HepG2 (cell line): Measurements from ENCODE around the gene GRB7. TPM values are rescaled to one million over a fixed set of nuclear protein-coding genes. Genes with fewer than 3 reads are reported as not detected.

Experiments
- ARNT2 ChIP-seq: sonication (generic); formaldehyde crosslinking; IDR thresholded peaks from 2 replicates; pipeline ENCODE4 v1.8.0; 2022; ENCODE audit warnings: mild to moderate bottlenecking, low read depth, missing genetic modification reagents, moderate library complexity
- CBX1 ChIP-seq: IDR thresholded peaks from one replicate; pipeline ENCODE4 v1.6.1; 2016; ENCODE audit warnings: antibody characterized with exemption, low read depth
- CENPT ChIP-seq: sonication (generic); formaldehyde crosslinking; IDR thresholded peaks from 2 replicates; pipeline ENCODE4 v1.8.0; 2022; ENCODE audit warnings: low read depth, mild to moderate bottlenecking, moderate library complexity, missing genetic modification reagents
- ETV6 ChIP-seq: sonication (generic); formaldehyde crosslinking; conservative IDR thresholded peaks from 2 replicates; pipeline ENCODE4 v1.4.0; 2020; ENCODE audit warnings: missing genetic modification reagents
- GTF3A ChIP-seq: sonication (generic); formaldehyde crosslinking; conservative IDR thresholded peaks from 2 replicates; pipeline ENCODE4 v1.4.0; 2020; ENCODE audit warnings: mild to moderate bottlenecking, missing genetic modification reagents
- JARID2 ChIP-seq: sonication (generic); formaldehyde crosslinking; IDR thresholded peaks from 2 replicates; pipeline ENCODE4 v1.8.1; 2023; ENCODE audit warnings: missing genetic modification reagents, inconsistent platforms; ENCODE audit not compliant: insufficient replicate concordance
- JUND ChIP-seq: sonication (generic); formaldehyde crosslinking; IDR thresholded peaks from 2 replicates; pipeline ENCODE4 v1.8.0; 2022; ENCODE audit warnings: mild to moderate bottlenecking, missing genetic modification reagents
- NCOA1 ChIP-seq: sonication (generic); formaldehyde crosslinking; IDR thresholded peaks from 2 replicates; pipeline ENCODE4 v1.9.0; 2021; ENCODE audit warnings: missing genetic modification reagents
- SNAI1 ChIP-seq: sonication (generic); formaldehyde crosslinking; IDR thresholded peaks from 2 replicates; pipeline ENCODE4 v1.5.0; 2020; ENCODE audit warnings: mild to moderate bottlenecking, missing genetic modification reagents, borderline replicate concordance
- SOX6 ChIP-seq, 2 experiments: fragments of 450-650 bp in 1 of 2; sonication (generic) in 1 of 2; formaldehyde crosslinking in 1 of 2; IDR thresholded peaks; 2 replicates each; pipeline versions ENCODE4 v1.4.0 to v1.6.1; 2017 to 2020; ENCODE audit warnings: antibody characterized with exemption in 1 of 2, mild to moderate bottlenecking in 1 of 2, missing genetic modification reagents in 1 of 2
- ZBTB3 ChIP-seq: sonication (generic); formaldehyde crosslinking; IDR thresholded peaks from 2 replicates; pipeline ENCODE4 v1.4.0; 2020; ENCODE audit warnings: low read depth, mild to moderate bottlenecking, moderate library complexity, missing genetic modification reagents, borderline replicate concordance
- ZNF136 ChIP-seq: sonication (generic); formaldehyde crosslinking; IDR thresholded peaks from 2 replicates; pipeline ENCODE4 v1.8.1; 2022; ENCODE audit warnings: low read depth, mild to moderate bottlenecking, moderate library complexity, missing genetic modification reagents
- ZNF430 ChIP-seq: sonication (generic); formaldehyde crosslinking; IDR thresholded peaks from 2 replicates; pipeline ENCODE4 v1.9.0; 2021; ENCODE audit warnings: mild to moderate bottlenecking, missing genetic modification reagents
- ZNF496 ChIP-seq: sonication (generic); formaldehyde crosslinking; IDR thresholded peaks from 2 replicates; pipeline ENCODE4 v1.8.1; 2023; ENCODE audit warnings: mild to moderate bottlenecking, moderate library complexity, missing genetic modification reagents; ENCODE audit not compliant: insufficient replicate concordance
- polyA plus RNA-seq, 8 experiments: library from polyadenylated mRNA; depleted of rRNA in 3 of 8; stranded (reverse) in 7 of 8; unstranded in 1 of 8; fragments of >200 nt; fragmentation: Illumina TruSeq in 4 of 8; extraction: Trizol in 4 of 8; gene quantifications; 2 replicates each; pipeline versions ENCODE4 v1.2.1 to v1.2.3, GENCODE V29; 2011 to 2016; ENCODE audit warnings: low read depth in 4 of 8, missing spikeins in 1 of 8, mixed read lengths in 1 of 8; ENCODE audit not compliant: insufficient read depth in 1 of 8
- total RNA-seq, 5 experiments: library from RNA; depleted of rRNA; stranded (reverse); fragments of >200 nt; fragmentation: Illumina TruSeq; extraction: Trizol; gene quantifications; 2 replicates each; pipeline ENCODE4 v1.2.3, GENCODE V29; 2016; ENCODE audit warnings: low read depth in 1 of 5
- TF ChIP-seq, protein P1 (sequence below): sonication (generic); formaldehyde crosslinking; IDR thresholded peaks from 2 replicates; pipeline ENCODE4 v1.4.0; 2020; ENCODE audit warnings: missing genetic modification reagents
- TF ChIP-seq, protein P2 (sequence below): sonication (generic); formaldehyde crosslinking; IDR thresholded peaks from 2 replicates; pipeline ENCODE4 v1.5.0; 2020; ENCODE audit warnings: missing genetic modification reagents
- TF ChIP-seq, protein P3 (sequence below): sonication (generic); formaldehyde crosslinking; IDR thresholded peaks from 2 replicates; pipeline ENCODE4 v1.5.0; 2020; ENCODE audit warnings: mild to moderate bottlenecking, missing genetic modification reagents, borderline replicate concordance
- TF ChIP-seq, protein P4 (sequence below): sonication (generic); formaldehyde crosslinking; IDR thresholded peaks from 2 replicates; pipeline ENCODE4 v1.4.0; 2020; ENCODE audit warnings: missing genetic modification reagents

The GRB7 gene
- total and polyA plus RNA-seq, 2 of the 13 experiments (the other 11 are each of a cell fraction or from before 2014, with no cell fraction given) = 60.2 to 77.7 TPM

DNA sequence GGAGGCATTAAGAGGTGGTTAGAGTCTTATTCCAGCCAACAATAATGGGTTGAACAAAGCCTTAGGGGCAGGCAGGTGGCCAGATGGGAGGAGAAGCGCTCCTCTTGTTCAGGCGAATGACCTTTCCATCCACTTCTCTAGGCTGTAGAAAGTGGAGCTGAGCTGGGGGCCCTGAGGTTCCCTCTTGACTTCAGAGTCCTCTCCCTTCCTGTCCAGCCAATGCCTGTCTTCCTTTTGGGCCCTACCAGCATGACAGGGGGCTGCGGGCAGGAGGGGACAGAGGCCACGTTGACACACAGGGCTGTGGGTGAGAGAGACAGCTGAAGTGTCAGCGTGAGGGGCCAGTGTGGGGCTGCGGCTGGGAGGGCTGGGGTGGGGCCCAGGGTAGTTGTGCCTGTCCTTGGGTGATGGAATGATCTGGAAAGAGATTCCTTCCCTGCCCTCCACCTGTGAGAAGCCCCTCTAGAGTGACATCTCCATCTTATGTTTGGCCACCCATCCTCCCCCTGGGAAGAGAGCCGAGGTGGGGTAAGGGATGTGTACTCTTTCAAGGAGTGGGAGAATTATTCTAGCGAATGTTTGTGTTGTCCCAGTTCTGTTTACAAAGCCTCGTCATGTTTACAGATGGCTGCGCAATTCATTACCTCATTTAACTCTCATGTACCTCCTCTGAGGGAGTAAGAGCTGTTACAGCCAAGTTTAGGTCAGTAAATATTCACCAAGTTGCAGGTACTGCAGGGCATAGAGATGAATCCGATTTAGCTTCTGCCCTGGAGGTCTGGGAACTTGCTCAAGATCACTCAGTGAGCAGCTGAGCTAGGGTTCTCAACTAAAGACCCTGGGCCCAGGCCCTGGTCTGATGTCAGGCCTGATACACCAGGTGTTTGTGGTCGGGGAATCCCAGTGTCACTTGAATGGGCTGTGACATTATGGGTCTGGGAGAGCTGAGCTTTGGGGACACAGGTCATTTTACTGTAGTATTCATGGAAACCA lies 34.5 kb upstream of the GRB7 start (continued):
- TF ChIP-seq, protein P1, sequence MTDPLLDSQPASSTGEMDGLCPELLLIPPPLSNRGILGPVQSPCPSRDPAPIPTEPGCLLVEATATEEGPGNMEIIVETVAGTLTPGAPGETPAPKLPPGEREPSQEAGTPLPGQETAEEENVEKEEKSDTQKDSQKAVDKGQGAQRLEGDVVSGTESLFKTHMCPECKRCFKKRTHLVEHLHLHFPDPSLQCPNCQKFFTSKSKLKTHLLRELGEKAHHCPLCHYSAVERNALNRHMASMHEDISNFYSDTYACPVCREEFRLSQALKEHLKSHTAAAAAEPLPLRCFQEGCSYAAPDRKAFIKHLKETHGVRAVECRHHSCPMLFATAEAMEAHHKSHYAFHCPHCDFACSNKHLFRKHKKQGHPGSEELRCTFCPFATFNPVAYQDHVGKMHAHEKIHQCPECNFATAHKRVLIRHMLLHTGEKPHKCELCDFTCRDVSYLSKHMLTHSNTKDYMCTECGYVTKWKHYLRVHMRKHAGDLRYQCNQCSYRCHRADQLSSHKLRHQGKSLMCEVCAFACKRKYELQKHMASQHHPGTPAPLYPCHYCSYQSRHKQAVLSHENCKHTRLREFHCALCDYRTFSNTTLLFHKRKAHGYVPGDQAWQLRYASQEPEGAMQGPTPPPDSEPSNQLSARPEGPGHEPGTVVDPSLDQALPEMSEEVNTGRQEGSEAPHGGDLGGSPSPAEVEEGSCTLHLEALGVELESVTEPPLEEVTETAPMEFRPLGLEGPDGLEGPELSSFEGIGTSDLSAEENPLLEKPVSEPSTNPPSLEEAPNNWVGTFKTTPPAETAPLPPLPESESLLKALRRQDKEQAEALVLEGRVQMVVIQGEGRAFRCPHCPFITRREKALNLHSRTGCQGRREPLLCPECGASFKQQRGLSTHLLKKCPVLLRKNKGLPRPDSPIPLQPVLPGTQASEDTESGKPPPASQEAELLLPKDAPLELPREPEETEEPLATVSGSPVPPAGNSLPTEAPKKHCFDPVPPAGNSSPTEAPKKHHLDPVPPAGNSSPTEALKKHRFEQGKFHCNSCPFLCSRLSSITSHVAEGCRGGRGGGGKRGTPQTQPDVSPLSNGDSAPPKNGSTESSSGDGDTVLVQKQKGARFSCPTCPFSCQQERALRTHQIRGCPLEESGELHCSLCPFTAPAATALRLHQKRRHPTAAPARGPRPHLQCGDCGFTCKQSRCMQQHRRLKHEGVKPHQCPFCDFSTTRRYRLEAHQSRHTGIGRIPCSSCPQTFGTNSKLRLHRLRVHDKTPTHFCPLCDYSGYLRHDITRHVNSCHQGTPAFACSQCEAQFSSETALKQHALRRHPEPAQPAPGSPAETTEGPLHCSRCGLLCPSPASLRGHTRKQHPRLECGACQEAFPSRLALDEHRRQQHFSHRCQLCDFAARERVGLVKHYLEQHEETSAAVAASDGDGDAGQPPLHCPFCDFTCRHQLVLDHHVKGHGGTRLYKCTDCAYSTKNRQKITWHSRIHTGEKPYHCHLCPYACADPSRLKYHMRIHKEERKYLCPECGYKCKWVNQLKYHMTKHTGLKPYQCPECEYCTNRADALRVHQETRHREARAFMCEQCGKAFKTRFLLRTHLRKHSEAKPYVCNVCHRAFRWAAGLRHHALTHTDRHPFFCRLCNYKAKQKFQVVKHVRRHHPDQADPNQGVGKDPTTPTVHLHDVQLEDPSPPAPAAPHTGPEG (CRISPR knock-in tag) = no peak
- TF ChIP-seq, protein P2, sequence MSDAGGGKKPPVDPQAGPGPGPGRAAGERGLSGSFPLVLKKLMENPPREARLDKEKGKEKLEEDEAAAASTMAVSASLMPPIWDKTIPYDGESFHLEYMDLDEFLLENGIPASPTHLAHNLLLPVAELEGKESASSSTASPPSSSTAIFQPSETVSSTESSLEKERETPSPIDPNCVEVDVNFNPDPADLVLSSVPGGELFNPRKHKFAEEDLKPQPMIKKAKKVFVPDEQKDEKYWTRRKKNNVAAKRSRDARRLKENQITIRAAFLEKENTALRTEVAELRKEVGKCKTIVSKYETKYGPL (CRISPR knock-in tag) = no peak
- TF ChIP-seq ZNF430 (CRISPR knock-in tag) (peak; percentile 50; the same call in 1 of the 2 replicates), ETV6 (CRISPR knock-in tag) (no peak), ARNT2 (CRISPR knock-in tag) (peak; percentile 85; the same call in 1 of the 2 replicates), ZNF496 (CRISPR knock-in tag) (no peak), ZNF136 (CRISPR knock-in tag) (0 out of 2 replicates have a peak, but pooled peaks have one; percentile 77), SOX6 (IDR thresholded peaks at IDR 0.05) (no peak), SOX6 (CRISPR knock-in tag; IDR thresholded peaks at IDR 0.05) (peak; percentile 82), CBX1 (no peak), CENPT (CRISPR knock-in tag) (no peak), ZBTB3 (CRISPR knock-in tag) (peak; percentile 81), SNAI1 (no peak), JUND (CRISPR knock-in tag) (no peak), JARID2 (CRISPR knock-in tag) (peak; percentile 67), GTF3A (CRISPR knock-in tag) (0 out of 2 replicates have a peak, but pooled peaks have one; percentile 49), NCOA1 (CRISPR knock-in tag) (no peak)
- TF ChIP-seq, protein P3, sequence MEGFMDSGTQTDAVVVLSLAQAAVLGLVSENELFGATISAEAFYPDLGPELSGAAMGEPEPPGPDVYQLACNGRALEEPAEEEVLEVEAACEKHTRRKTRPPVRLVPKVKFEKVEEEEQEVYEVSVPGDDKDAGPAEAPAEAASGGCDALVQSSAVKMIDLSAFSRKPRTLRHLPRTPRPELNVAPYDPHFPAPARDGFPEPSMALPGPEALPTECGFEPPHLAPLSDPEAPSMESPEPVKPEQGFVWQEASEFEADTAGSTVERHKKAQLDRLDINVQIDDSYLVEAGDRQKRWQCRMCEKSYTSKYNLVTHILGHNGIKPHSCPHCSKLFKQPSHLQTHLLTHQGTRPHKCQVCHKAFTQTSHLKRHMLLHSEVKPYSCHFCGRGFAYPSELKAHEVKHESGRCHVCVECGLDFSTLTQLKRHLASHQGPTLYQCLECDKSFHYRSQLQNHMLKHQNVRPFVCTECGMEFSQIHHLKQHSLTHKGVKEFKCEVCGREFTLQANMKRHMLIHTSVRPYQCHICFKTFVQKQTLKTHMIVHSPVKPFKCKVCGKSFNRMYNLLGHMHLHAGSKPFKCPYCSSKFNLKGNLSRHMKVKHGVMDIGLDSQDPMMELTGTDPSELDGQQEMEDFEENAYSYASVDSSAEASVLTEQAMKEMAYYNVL = no peak; the same call in 1 of the 2 replicates
- TF ChIP-seq, protein P4, sequence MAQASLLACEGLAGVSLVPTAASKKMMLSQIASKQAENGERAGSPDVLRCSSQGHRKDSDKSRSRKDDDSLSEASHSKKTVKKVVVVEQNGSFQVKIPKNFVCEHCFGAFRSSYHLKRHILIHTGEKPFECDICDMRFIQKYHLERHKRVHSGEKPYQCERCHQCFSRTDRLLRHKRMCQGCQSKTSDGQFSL (CRISPR knock-in tag) = no peak
- TF ChIP-seq, all 625 proteins: peak for 230
